ENCODE results near the gene LAMB2.

- TF ChIP-seq CTCF (IDR thresholded peaks at IDR 0.05 in 8 of 11, conservative IDR thresholded peaks at IDR 0.05 in 3 of 11) = no peak
- no peak for TF ChIP-seq POLR2A (IDR thresholded peaks at IDR 0.05)
Measured at GRCh38 chr3:49100046-49100615, 32.7 kb downstream of the LAMB2 start.
